Endothelial cell of umbilical vein (primary cell): ENCODE measurements around the gene PZP. TPM values are rescaled to one million over a fixed set of nuclear protein-coding genes. Genes with fewer than 3 reads are reported as not detected.

Experiments
- BruUV-seq: library from RNA; stranded (reverse); fragments of 400-500 nt; replicated peaks from 2 replicates; lab custom pipeline; 2021; lab: Mats Ljungman, UMichigan
- CTCF ChIA-PET: fragments of 300-600, 350-600 bp; sonication (Branson Sonifier 250); formaldehyde crosslinking; loops from one replicate; lab custom pipeline; 2021; ENCODE audit warnings: antibody characterized with exemption, inconsistent platforms; lab: Charles Lee
- POLR2A ChIA-PET: fragments of 300-600, 350-600 bp; sonication (Branson Sonifier 250); formaldehyde crosslinking; loops from one replicate; lab custom pipeline; 2021; ENCODE audit warnings: antibody characterized with exemption, inconsistent platforms; lab: Charles Lee
- DNase-seq: peaks from one replicate; pipeline ENCODE4 v3.0.0-alpha.2; 2011; ENCODE audit warnings: low read depth, low spot score
- FAIRE-seq: peaks from 2 replicates; lab custom pipeline; 2011; peaks lifted over from hg19 to GRCh38; lab: Jason Lieb, UNC
- H2AFZ ChIP-seq: 2 replicates; pipeline ENCODE4 v1.6.0; 2012; ENCODE audit warnings: low read depth, low read length, control low read depth, inconsistent platforms
- H3K27ac ChIP-seq: 2 replicates; pipeline ENCODE4 v1.5.1; 2011; ENCODE audit warnings: low read depth, mild to moderate bottlenecking, control low read depth, low read length, moderate library complexity; ENCODE audit not compliant: insufficient read depth
- H3K27me3 ChIP-seq, 2 experiments: 2 replicates each; pipeline versions ENCODE4 v1.6.0 to v1.6.1; 2011; ENCODE audit warnings: low read length in 2 of 2, mixed read lengths in 1 of 2; ENCODE audit not compliant: control insufficient read depth in 2 of 2, insufficient read depth in 2 of 2
- H3K36me3 ChIP-seq, 2 experiments: 2 replicates in 1 of 2; 3 replicates in 1 of 2; pipeline ENCODE4 v1.5.1; 2011; ENCODE audit warnings: low read length in 2 of 2, mild to moderate bottlenecking in 1 of 2, moderate library complexity in 1 of 2; ENCODE audit not compliant: control insufficient read depth in 2 of 2, insufficient read depth in 2 of 2; ENCODE audit errors: extremely low read depth in 1 of 2
- H3K4me1 ChIP-seq: 3 replicates; pipeline ENCODE4 v1.5.1; 2011; ENCODE audit warnings: mild to moderate bottlenecking, low read length; ENCODE audit not compliant: control insufficient read depth, insufficient read depth; ENCODE audit errors: extremely low read depth
- H3K4me2 ChIP-seq: 2 replicates; pipeline ENCODE4 v1.6.1; 2011; ENCODE audit warnings: low read length, control low read depth, mixed read lengths; ENCODE audit not compliant: insufficient read depth
- H3K4me3 ChIP-seq, 3 experiments: fragments of 200-600 bp in 1 of 3; sonication (generic), shearing (Covaris generic) in 1 of 3; replicated peaks in 1 of 3; 2 replicates each; pipeline ENCODE4 v1.5.1; 2011 to 2016; ENCODE audit warnings: control low read depth in 3 of 3, low read length in 3 of 3, mild to moderate bottlenecking in 2 of 3, inconsistent platforms in 1 of 3, low read depth in 1 of 3, moderate library complexity in 1 of 3; ENCODE audit not compliant: insufficient read depth in 1 of 3
- H3K79me2 ChIP-seq: 2 replicates; pipeline ENCODE4 v1.6.0; 2012; ENCODE audit warnings: low read length, inconsistent platforms; ENCODE audit not compliant: control insufficient read depth, insufficient read depth
- H3K9ac ChIP-seq: replicated peaks from 2 replicates; pipeline ENCODE3; 2011; ENCODE audit warnings: low read length, control low read depth; ENCODE audit not compliant: insufficient read depth; ENCODE audit errors: extremely low read depth
- H3K9me1 ChIP-seq: replicated peaks from 3 replicates; pipeline ENCODE4 v1.6.0; 2011; ENCODE audit warnings: mild to moderate bottlenecking, low read length; ENCODE audit not compliant: control insufficient read depth, insufficient read depth; ENCODE audit errors: extremely low read depth
- H3K9me3 ChIP-seq: replicated peaks from 2 replicates; pipeline ENCODE4 v1.5.1; 2012; ENCODE audit warnings: low read length, inconsistent platforms; ENCODE audit not compliant: control insufficient read depth, insufficient read depth
- H4K20me1 ChIP-seq: replicated peaks from 2 replicates; pipeline ENCODE3; 2011; ENCODE audit warnings: mild to moderate bottlenecking, low read length; ENCODE audit not compliant: control insufficient read depth, insufficient read depth; ENCODE audit errors: extremely low read depth
- EZH2 ChIP-seq: IDR thresholded peaks from 2 replicates; pipeline ENCODE4 v1.6.1; 2012; ENCODE audit warnings: borderline replicate concordance, low read depth, mild to moderate bottlenecking, moderate library complexity, low read length, inconsistent platforms; ENCODE audit not compliant: severe bottlenecking
- FOS ChIP-seq: IDR thresholded peaks from 2 replicates; pipeline ENCODE4 v1.6.1; 2011; ENCODE audit warnings: mild to moderate bottlenecking, low read length, moderate library complexity, borderline replicate concordance; ENCODE audit not compliant: insufficient read depth
- GATA2 ChIP-seq: IDR thresholded peaks from 2 replicates; pipeline ENCODE4 v1.7.0; 2011; ENCODE audit warnings: low read depth, mild to moderate bottlenecking, moderate library complexity, mixed read lengths, low read length; ENCODE audit not compliant: insufficient read length, insufficient read depth
- JUN ChIP-seq: IDR thresholded peaks from 2 replicates; pipeline ENCODE4 v1.6.1; 2011; ENCODE audit warnings: borderline replicate concordance, low read depth; ENCODE audit not compliant: insufficient read length, insufficient read depth
- MYC ChIP-seq: IDR thresholded peaks from one replicate; pipeline ENCODE4 v1.6.1; 2011; ENCODE audit warnings: mild to moderate bottlenecking, low read depth, low read length
- POLR2A ChIP-seq: IDR thresholded peaks from 2 replicates; pipeline ENCODE4 v1.6.1; 2012; ENCODE audit warnings: low read depth, mild to moderate bottlenecking, control low read depth, low read length
- POLR2AphosphoS5 ChIP-seq: IDR thresholded peaks from 2 replicates; pipeline ENCODE4 v1.6.1; 2012; ENCODE audit warnings: low read depth, mild to moderate bottlenecking, control low read depth, low read length, moderate library complexity; ENCODE audit not compliant: insufficient read depth
- dilution Hi-C: fragments of 300-500 bp; cut with MboI; formaldehyde crosslinking; loops from one replicate; pipeline ENCODE4 v1.15.0; 2019; ENCODE audit warnings: low sequenced_read_pairs; ENCODE audit not compliant: extremely low pct_ligation_motif_present
- intact Hi-C: fragments of 100-400 bp; cut with micrococcal nuclease; formaldehyde crosslinking; loops from one replicate; pipeline ENCODE4 v1.10.0; 2022
- polyA plus RNA-seq, 4 experiments: library from polyadenylated mRNA; depleted of rRNA in 3 of 4; stranded (reverse) in 3 of 4; unstranded in 1 of 4; fragments of >200 nt; gene quantifications; 2 replicates each; pipeline versions ENCODE4 v1.2.1 to v1.2.3, GENCODE V29; 2011 to 2012; ENCODE audit warnings: missing spikeins in 1 of 4
- total RNA-seq: library from RNA; stranded (reverse); gene quantifications from 2 replicates; pipeline ENCODE4 v1.2.3, GENCODE V29; 2021
- TF ChIP-seq, protein P1 (sequence below), 2 donors: IDR thresholded peaks; 1 replicate in 1 of 2; 2 replicates in 1 of 2; pipeline ENCODE4 v1.5.1; 2011; ENCODE audit warnings: low read length in 2 of 2, mild to moderate bottlenecking in 2 of 2, moderate library complexity in 2 of 2, control low read depth in 1 of 2, inconsistent platforms in 1 of 2, low read depth in 1 of 2; ENCODE audit not compliant: insufficient read depth in 1 of 2; ENCODE audit errors: extremely low read depth in 1 of 2
- TF ChIP-seq, protein P2 (sequence below): IDR thresholded peaks from 2 replicates; pipeline ENCODE4 v1.6.1; 2011; ENCODE audit not compliant: insufficient read depth, insufficient read length

The PZP gene
- total and polyA plus RNA-seq, 2 donors (not counting 3 experiments of a cell fraction or from before 2014, with no cell fraction given) = 0.73 to 0.84 TPM

DNA sequence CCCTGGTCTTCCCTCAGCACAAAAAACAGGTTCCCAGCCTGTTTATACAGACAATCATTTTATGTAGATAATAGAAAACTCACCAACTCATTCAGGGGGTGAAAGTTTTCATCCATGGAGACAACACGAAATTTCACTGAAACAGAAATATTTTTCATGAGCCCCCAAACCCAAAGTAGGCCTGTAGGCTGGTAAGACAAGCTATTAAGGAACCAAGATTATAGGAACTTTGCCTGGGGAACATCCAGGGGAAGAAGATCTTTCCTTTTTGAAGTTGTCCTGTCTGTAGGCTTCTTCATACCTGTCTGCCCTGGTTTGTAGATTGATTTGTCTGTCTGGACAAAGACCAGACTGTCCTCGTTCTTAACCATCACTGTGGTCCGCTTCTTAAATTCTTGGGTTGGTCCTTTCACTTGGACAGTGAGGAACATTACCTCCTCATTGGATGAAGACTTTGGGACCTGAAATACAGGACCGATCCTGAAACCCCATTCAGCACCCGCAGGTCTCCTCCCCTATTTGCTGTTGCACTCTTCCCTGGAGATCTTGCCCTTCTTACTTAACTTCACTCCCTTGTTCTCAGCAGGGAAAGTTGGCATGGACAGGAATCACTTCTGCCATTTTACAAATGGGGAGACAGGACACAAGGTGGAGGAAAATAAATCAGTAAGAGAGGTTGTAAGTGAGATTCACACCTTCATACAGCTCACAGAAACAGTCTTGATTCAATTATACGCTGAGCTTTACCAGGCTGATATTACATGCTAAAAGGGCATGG lies 95.9 kb downstream of the PZP start:
- Histone ChIP-seq H3K4me2 (no peak overlapping the region), H3K4me1 (no peaks in the 10 kb centered on the region), H4K20me1 (no peaks in the 10 kb centered on the region), H3K9me1 (no peaks in the 10 kb centered on the region), H2AFZ (no peak overlapping the region), H3K36me3 (no peaks in the 10 kb centered on the region), H3K4me3 (no peak overlapping the region), H3K9ac (no peak overlapping the region), H3K27me3 (peaks cover 2 to 4% of the 10 kb centered on the region in 2 experiments), H3K27ac (no peak overlapping the region), H3K9me3 (no peaks in the 10 kb centered on the region), H3K79me2 (no peaks in the 10 kb centered on the region)
- no peak for TF ChIP-seq POLR2A
- TF ChIP-seq MYC = no peak
- TF ChIP-seq GATA2 = no peak
- no peak for TF ChIP-seq EZH2
- no peak for TF ChIP-seq FOS
- no peak for TF ChIP-seq POLR2AphosphoS5
- TF ChIP-seq, protein P1, sequence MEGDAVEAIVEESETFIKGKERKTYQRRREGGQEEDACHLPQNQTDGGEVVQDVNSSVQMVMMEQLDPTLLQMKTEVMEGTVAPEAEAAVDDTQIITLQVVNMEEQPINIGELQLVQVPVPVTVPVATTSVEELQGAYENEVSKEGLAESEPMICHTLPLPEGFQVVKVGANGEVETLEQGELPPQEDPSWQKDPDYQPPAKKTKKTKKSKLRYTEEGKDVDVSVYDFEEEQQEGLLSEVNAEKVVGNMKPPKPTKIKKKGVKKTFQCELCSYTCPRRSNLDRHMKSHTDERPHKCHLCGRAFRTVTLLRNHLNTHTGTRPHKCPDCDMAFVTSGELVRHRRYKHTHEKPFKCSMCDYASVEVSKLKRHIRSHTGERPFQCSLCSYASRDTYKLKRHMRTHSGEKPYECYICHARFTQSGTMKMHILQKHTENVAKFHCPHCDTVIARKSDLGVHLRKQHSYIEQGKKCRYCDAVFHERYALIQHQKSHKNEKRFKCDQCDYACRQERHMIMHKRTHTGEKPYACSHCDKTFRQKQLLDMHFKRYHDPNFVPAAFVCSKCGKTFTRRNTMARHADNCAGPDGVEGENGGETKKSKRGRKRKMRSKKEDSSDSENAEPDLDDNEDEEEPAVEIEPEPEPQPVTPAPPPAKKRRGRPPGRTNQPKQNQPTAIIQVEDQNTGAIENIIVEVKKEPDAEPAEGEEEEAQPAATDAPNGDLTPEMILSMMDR (IDR thresholded peaks at IDR 0.05; ENCODE audit: extremely low read depth in 1 of 2, insufficient read depth in 1 of 2, low read depth in 1 of 2, low read length in 2 of 2) = no peak
- TF ChIP-seq, protein P2, sequence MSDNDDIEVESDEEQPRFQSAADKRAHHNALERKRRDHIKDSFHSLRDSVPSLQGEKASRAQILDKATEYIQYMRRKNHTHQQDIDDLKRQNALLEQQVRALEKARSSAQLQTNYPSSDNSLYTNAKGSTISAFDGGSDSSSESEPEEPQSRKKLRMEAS = no peak
- TF ChIP-seq JUN = no peak
- intact Hi-C loops = no loop called here
- dilution Hi-C loops = no loop called here
- FAIRE-seq (no peak), DNase-seq (no peak)
- BruUV-seq = no TSS peak
- ChIA-PET CTCF (interaction anchor here (1.6 kb wide), 1 partner anchor 10 kb away, joined by 7 read pairs; no protein-coding TSS in a partner anchor), POLR2A (no interaction called here)
